Measurements from ENCODE around the gene CDH5.

The CDH5 gene

DNA sequence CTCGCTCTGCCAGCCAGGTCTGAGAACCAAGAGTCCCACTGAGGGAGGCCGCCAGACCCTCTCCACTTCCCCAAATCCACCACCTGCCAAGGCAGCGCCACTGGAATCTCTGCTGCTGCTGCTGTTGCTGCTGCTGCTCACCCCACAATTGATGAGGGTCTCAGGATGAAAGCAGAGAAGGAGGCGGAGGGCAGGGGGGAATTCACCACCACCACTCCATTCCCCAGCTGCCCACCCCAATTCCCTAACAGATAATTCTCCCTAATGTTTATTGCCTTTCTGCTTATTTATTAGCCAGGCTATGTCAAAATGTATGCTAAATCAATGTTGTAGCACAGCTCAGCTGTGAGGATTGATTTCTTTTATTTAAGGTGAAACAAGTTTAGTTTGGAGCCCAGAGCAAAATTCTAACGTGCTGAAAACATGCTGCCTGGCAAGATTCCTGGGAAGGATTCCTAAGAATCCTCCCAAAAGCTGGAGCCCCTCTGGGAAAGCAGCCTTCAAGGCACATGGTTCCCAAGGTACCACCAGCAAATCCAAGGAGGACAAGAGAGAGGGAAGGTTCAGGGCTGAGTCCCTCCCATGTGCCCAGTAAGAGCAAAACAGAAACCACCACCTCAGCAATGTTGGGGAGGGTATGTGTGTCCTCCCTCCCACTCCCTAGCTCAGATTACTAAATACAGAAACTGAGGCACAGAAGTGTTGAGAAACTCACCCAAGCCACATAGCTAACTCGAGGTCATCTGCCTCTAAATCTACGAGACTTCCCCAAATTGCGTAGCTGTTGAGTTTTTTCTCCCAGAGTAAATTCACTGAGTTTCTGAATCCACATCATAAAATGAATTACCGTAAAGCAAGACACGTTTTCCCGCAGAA, 12.2 kb upstream of the CDH5 start:
- no peak for DNase-seq

- no peak for DNase-seq
These were observed 11.0 kb upstream of the CDH5 start for GRCh38 chr16:66355526-66355925.

DNA sequence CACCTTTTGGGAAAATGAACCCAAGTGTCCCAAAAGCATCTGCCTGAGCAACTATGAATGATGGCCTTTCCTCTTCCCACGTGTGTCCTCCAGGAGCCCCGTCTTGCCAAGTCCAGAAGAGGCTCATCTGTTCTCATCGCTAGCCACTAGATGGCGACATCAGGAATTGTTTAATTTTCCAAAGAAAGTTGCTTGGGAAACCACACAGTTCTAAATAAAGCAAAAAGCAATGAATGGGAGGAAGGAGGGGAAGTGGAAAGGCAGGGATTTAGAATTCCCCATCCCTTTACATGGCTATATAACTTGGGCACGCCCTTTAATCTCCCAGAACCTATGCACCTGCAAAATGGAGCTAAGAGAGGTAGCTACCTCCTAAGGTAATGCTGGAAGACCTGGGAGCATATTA, 9.0 kb upstream of the CDH5 start:
- peak; percentile 14 for DNase-seq

- DNase-seq, result no peak
These were observed 8.3 kb upstream of the CDH5 start for GRCh38 chr16:66358231-66358630.

DNA sequence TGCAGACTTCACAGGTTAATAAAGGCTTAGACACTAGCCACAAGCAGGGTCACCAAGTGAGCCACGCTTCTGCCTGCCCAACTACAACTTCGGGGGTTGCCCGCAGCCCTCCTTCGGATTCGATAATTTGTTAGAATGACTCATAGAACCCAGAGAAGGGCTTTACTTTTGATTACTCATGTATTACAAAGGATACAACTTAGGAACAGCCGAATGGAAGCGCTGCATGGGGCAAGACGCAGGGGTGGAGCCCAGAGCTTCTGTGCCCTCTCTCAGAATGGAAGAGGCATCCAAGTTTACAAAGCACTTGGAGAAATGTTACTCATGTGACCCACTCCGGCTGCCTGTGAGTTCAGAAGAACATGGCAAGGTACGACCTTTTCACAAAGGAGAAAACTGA, 7.5 kb upstream of the CDH5 start:
- DNase-seq, result no peak

- DNase-seq, result no peak
These were observed 6.5 kb upstream of the CDH5 start for GRCh38 chr16:66359811-66360608.

DNA sequence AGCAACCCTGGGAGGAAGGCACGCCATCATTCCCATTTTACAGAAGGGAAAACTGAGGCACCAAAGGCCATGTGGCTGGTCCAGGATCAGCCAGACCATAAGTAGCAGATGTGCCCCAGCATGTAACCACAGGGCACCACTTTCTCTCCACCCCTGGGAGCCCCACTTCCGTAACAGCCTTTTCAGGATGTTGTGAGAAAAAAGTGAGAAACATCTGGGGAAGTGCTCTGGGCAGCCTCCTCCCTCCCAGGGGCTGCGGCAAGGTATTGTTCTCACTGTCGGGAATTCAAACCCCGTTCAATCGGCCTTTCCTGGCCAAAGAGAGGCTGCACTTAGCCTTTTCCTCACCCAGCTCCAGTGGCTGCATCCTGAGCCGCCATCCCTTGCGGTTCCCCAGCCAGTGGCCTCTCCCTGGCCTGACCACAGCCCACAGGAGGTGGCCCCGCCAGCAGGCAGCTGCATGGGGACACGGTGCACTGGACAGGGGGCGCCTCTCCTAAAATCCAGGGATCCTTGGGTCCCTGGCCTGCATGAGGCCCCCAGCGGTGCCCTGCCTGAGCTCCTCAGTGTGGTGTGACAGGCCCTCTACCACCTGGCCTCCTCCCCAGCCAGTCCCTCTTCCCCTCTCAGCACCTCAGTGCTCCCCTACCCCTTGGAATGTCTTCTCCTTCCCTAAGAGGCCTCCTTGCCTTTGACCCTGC, 5.7 kb upstream of the CDH5 start:
- no peak for DNase-seq

- no peak for DNase-seq
These were observed 4.8 kb upstream of the CDH5 start for GRCh38 chr16:66361604-66362135.

DNA sequence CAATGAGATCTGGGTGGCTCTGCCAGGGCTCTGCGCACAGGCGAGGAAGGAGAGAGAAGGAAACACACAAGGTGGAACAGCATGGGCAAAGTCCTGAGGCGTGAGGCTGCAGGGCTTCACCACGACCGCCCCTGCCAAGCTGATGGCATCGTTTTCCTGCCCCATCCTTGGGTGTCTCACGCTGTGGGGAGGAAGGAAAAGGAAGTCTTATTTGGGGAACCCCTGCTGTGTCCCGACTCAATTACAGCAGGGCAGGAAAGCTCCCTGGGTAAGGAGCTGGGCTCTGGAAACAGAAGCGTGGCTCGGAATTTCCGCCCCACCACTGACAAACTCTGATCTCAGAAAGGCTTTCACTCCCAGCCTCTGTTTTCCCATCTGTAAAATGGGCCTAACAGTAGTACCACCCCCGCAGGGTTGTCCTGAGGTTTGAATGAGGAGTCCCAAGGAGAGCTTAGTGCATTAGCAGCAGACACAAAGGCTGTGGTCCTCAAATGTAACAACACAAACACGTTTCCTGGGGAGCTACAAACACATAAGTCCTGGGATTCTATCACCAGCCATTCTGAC, 3.2 kb upstream of the CDH5 start:
- no peak for DNase-seq

DNA sequence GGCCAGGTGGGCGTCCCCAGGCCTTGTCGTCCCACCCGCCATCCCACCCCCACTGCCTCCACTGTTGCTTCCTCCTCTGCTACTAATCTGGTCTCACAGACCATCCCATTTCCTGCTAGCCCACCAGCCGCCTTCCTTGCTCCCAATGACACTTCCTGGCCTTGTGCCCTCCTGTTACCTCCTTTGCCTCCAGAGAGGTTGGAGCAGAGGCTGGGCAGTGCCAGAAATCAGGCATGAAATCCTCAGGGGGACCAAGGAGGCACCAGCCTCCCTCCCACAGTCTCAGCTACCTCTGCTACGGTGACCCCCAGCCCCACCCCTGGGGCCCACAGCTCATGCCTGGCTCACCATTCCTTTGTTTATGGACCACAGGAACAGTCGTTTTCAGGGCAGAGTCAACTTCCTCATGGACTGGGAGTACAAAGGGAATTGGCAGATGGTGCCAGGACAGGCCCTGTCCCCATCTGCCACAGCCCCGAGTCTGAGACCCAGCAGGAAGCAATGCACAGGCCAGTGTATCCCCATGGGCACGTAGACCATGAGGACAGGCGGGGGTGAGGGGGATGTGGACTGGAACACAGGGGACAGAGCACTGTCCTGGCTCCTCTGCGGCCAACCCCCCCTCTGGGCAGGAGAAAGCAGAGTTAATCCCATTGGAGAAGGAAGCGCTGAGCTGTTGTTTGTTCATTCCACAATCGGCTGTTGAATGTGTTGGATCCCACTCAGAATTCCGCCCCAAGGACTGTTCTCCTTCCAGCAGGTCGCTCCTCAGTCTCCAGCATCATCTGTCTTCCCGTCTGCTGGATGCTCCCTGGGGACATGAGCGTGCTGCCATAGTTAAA, 2.2 kb upstream of the CDH5 start:
- no peak for DNase-seq

DNA sequence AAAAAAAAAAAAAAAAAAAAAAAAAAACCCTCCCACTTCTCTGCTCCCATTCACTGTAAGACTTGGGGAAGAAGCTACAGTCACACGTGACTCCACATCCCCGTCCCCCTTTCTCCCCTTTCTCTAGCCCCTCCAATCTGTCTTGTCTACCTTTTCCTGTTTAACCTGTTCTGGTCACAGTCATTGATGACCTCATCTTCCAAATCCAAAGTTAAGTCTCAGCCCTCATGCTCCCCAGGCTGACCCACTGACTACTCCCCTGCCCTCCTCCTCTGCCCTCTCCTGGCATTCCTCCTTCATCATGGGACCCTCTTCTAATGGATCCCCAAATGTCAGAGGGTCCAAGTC, 1.6 kb upstream of the CDH5 start:
- no peak for DNase-seq

DNA sequence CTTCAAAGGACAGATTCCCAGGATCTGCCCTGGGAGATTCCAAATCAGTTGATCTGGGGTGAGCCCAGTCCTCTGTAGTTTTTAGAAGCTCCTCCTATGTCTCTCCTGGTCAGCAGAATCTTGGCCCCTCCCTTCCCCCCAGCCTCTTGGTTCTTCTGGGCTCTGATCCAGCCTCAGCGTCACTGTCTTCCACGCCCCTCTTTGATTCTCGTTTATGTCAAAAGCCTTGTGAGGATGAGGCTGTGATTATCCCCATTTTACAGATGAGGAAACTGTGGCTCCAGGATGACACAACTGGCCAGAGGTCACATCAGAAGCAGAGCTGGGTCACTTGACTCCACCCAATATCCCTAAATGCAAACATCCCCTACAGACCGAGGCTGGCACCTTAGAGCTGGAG, 840 bp upstream of the CDH5 start:
- DNase-seq, result no peak

DNA sequence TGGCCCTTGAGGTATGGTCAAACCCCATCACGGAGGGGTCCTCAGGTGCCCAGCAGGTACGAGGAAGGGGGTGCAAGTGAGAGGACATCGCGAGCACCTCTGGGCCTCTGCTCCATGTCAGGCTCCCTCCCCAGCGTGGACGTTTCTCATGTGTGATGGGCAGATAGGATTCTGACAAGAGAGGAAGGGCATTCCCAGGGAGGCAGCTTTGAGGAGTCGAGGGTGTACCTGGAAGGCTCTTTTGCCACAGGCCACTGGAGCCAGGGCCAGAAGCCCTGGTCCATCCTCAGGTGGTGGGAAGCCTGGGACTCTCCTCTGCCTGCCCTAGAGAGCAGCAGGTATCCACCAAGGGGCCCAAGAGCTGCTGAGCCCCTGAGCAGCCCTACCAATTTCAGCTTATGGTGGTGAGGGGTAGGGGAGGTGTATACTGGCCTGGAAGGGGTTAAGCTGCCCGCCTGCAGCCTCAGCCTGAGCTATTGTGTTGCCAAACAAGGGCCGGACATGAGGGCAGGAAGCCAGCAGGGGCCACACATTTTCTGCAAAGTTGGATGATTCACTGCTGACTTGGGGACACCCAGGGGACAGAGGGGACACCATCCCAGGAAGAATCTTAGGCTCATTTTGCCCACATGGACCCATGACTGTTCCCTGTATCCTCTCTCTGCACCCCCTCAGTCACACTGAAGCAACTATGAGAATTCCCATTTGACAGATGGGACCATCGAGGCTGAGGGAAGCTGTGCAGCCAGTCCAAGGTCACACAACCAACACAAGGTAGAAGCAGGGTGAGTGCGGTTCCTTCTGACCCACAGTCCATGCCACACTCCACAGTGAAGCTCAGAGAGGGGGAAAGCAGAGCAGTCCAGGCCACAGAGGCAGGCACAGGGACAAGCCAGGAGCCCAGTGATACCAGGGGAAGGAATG, 1.7 kb downstream of the CDH5 start:
- DNase-seq, result no peak

GRCh38 chr16:66369055-66369592, 2.6 kb downstream of the CDH5 start:
- no peak for DNase-seq

- DNase-seq, result no peak
These were observed 4.5 kb downstream of the CDH5 start for GRCh38 chr16:66370786-66371684.

GRCh38 chr16:66372078-66372897, 5.8 kb downstream of the CDH5 start:
- no peak for DNase-seq

GRCh38 chr16:66372898-66373155, 6.3 kb downstream of the CDH5 start:
- no peak for DNase-seq

GRCh38 chr16:66373667-66374066, 7.2 kb downstream of the CDH5 start:
- no peak for DNase-seq

- DNase-seq, result no peak
These were observed 7.7 kb downstream of the CDH5 start for GRCh38 chr16:66374176-66374575.
